NOMO-1 treated with dmso at 0.1 percent for 144 hours (cell line): ENCODE data around the gene COL6A3.

ENCODE experiments used
- DNase-seq: peaks from one replicate; lab custom pipeline; 2025; ENCODE audit not compliant: unreplicated experiment; lab: John Stamatoyannopoulos, UW

Gene COL6A3

DNA sequence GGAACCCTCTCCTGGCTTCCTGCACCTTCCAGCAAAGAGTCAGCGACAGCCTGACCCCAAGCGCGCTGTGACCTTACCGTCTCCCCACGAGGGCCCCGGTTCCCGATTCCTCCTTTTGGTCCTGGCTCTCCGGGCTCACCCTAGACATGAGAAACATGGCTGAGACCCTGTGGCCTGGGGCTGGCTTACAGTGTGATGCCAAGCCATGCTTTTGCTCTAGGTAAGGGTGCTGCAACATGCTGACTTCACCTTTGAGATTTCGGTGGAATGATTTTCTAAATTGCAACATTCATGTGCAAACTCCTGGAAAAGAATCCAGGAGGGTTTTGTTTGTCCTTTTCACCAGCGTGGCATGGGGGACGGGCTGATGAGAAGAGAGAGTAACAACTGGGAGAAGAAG lies 63.9 kb downstream of the COL6A3 start:
- DNase-seq, result no peak

GRCh38 chr2:237348281-237348865 lies 65.6 kb downstream of the COL6A3 start:
- no peak for DNase-seq

GRCh38 chr2:237345891-237346640 lies 67.9 kb downstream of the COL6A3 start:
- no peak for DNase-seq

- DNase-seq, result no peak
Measured at GRCh38 chr2:237345411-237345810, 68.6 kb downstream of the COL6A3 start.

DNA sequence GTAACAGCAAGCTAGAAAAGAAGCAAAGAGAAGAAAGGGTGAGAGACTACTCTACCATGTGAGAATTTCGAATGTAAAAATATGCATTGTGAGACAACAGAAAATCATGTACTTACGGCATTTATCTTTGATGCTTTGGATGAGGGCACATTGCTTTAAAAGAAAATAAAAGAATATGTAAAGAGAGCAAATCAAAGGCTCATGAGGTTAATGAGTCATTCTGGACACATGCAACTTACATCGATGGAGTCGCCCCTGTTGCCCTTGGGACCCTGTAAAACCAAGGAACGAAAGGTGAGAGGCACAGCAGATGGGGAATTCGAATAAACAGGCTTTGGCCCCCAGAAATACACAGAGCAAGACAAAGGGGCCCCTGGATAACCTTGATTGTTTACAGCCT lies 69.0 kb downstream of the COL6A3 start:
- no peak for DNase-seq

- DNase-seq, result no peak
Measured at GRCh38 chr2:237343993-237344392, 70.0 kb downstream of the COL6A3 start.

GRCh38 chr2:237341872-237342271 lies 72.1 kb downstream of the COL6A3 start:
- DNase-seq, result no peak

DNA sequence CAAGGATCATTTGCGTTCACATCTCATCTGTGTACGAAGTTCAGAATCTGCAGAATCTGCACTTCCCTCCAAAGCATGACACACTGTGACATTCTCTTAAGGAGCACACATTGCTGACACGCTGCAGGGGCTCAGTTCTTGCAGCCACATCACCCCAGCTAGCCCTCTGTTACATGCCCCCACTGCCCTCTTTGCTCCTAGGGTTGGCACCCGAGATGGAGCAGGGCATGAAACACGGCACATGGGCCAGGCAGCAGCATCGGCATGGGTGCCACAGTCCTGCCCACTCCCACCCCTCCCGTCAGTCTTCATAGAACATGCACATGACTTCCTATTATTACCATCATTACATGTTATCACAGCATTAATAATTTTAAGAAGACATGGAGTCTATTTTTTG lies 76.4 kb downstream of the COL6A3 start:
- no peak for DNase-seq

DNA sequence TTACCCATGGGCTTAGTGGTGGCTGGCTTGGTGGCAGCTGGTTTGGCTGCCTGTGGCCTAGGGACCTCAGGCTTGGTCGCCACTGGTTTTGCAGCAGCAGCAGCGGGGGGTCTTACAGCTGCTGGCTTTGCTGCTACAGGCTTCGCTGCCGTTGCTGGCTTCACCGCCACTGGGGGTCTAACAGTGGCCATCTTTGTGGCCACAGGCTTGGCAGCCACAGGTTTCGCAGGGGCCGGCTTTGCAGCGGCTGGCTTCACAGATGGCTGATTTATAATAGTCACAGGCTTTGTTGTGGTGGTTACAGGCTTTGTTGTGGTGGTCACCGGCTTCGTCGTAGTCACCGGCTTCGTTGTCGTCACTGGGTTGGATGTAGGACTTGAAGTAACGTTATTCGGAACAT lies 77.8 kb downstream of the COL6A3 start:
- no peak for DNase-seq

DNA sequence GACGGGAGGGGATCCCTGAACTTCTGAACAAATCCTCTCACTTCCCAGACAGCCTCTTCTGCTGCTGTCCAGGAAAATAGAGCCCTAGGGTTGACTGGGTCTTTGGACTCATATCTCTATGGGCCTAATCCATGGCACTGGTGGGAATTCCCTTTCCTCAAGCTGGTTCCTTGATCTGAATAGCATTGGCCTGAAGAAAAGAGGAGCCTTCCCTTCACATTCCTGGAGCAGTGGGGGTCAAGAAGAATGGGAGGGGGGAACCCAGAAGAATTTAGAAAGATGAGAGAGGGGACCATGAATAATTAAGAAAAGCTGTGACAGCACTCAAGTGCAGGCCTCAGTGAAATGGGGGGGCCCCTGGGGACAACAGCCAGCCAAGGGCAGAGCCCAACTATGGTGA lies 80.2 kb downstream of the COL6A3 start:
- DNase-seq, result no peak

DNA sequence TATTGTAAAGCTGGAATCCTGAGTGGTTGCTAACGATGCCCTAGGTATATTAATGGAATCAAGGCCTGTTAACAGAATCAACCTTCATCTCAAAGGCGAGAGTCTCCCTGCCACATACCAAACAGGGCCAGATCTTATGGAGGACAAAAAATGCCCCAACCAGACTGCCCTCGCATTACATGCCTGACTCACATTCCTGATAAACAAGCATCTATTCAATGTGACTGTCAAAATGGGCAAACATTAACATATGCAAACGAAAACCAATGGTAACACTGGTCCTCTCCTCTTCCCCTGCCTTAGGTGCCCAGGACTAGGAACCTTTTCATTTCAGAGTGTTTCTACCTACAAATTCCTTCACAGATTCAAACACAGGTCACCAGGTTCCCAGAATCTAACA lies 83.4 kb downstream of the COL6A3 start:
- DNase-seq, result no peak

DNA sequence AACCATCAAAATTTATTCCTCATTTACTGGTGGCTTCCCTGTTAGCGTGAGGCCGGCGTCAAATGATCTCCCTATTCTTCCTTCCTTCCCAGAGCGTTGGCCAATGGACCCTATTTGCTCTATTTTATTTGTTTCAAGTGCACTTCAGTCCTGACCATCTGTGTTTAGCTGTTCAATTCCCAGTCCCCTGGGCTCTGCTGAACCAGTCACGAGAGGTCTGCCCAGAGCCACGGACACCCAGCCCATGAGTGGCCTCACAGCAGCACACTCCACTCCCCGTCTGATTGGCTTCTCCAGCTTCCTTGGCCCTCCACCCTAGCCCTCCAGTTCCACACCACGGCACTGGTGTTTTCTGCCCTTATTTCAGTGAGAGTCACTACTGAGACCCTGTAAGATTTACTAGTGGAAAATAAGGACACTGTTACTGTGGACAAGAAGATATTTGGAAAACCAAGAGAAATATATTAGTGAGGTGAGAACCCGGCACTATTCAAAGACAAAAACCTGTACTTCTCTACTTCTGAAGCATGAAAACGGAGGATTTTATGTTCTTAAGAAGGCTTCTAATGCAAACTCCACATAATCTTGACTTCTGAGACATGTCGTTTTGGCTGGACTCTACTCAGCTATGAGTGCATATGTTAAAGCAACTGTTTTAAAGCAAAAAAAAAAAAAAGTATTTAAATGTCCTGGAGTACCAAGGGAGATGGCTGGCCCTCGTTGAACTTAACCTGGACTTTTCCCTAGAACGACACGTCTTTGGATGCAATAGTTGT lies 86.6 kb downstream of the COL6A3 start:
- no peak for DNase-seq

DNA sequence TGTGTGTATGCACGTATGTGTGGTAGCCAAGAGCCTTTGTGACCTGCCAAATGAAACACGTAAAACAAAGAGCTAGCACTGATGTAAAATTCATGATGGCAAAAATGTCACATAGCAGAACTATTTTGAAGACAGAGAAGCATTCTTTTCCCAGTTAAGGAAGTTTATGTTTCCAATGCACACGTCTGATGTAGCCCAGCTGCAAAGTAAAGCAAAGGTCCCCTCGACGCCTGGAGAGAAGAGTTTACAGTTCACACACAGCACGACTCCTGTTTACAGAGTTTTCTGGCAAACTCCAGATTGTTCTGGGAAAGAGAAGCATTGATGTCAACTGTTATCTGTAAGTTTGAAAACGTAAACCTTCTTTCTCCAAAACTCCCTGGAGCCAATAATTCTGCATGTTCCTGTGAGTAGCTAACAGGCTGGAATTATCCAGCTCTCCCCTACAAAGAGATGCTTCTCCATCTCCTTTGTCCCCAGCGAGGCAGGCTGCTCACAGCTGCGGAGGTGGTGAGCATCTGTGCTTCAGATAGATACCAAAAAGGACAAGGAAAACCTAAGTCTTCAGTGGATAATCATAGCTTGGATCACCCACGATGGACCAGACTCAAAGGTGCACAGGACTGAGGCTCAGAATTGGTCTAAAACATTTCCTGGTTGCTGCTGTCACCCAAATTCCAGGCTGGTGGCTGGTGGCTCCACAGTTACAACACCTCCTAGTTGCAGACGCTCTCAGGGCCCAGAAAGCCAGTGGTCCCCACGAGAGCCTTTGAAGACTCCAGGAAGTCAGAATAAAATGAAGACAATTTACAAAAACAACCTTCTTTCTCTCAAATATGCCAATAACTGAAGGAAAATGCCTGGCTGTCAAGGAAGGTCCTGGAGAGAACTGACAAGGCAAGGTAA lies 87.4 kb downstream of the COL6A3 start:
- DNase-seq, result no peak

GRCh38 chr2:237324837-237325236 lies 89.1 kb downstream of the COL6A3 start:
- DNase-seq, result no peak

DNA sequence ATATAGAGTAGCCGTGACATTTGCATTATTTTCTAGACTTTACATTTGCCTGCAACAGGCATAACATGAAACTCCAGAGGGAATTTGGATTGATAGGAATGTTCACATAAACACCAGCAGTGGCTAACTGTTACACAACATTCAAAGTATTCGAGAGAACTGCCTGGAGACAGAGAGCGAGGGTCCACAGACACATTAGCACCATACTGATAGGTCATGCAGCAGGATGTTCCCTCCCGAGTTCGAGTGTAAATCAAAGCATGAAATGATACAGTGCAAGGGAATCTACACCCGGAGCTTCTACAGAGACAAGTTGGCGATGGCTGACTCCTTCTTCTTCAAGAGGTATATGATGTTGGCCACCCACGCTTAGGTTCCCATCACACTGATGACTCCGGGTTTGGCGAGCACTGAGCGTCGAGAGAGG lies 89.5 kb downstream of the COL6A3 start:
- DNase-seq, result no peak

DNA sequence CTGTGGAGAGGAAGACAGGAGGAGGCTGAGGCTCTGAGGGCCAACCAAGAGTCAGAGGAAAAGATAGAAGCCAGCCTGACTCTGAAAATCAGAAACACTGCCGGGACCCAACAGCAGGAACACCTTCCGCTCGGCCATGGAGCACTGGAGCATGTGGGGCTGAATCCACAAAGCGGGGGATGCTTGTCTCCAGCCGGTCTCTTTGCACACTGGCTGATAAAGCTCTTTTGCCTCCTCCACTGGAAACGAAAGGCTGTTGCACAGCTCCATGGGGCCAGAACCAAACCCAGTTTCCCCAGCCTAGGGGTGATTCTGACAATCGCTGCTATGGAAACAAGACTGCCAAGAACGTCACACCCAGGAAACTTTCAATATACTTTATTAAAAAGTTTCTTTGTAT lies 90.3 kb downstream of the COL6A3 start:
- DNase-seq, result no peak

GRCh38 chr2:237322564-237322963 lies 91.4 kb downstream of the COL6A3 start:
- DNase-seq, result no peak

DNA sequence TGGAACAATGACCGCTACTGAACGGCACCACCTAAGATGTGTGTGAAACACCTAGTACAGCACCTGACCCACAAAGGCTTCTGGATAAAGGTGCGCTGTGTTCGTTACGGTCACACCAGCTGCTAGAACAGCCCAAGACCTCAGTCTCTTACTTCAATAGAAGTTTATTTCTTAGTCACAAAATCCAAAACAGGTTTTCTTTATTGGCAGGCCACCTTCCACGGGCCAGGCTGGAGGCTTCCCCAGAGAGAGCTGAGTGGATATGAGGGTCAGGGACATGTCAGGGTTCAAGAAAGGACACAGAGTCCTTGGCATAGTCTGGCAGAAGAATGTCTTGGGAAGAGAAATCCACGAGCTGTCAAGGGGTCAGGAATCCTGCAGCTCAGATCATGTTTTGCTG lies 92.2 kb downstream of the COL6A3 start:
- no peak for DNase-seq

DNA sequence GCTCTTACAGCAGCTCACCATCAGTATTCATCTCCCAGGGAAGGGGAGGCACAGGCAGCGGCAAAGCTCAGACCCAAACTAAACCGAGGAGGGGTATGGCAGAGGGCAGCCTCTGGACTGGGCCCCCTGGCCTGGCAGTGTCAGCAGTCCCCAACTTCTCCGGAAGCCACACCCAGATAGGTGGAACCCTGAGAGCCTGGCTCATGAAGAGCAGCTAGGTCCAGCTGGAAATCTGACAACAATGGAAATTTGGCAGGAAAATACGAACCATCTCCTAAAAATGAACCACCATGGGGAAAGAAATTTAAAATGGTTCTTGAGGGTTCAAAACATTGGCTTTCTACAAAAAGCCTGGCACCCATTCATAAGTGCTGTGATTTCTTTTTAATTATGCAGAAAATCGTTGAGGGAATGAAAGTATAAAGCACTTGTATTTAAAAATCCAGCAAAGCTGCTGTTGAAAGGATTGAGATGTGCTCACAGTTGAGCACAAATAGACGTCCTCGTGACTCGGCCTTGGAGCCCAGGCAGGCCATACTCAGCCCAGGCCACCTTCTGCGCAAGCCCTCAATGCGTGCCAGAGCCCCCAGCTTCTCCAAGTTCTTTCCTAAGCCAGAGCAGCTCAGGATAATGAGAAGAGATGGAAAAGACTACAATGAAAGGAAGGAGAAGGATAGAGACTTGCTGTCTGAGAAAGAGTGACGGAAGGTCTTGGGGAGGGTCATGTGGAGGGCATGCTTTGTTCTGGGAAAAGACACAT lies 93.0 kb downstream of the COL6A3 start:
- DNase-seq, result no peak

DNA sequence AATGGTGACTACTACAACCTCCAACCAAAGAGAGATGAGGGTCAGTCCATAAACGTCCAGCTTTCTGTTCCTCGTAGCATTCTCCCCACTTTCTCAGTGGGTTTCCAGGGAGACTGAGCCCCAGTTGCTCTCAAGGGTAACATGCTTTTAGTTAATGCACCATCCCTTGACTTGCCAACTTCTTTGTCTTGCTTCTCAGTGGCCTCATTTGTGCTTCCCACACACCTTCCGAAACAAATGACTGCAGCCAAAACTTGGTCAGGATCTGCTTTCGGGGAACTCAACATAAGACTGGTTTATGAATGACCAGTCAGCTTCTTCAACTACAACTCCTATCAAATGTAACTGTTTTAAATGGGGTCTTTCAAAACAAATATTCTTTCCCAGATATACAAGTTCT lies 94.1 kb downstream of the COL6A3 start:
- DNase-seq, result no peak
